Gastroesophageal sphincter (tissue), 3 donors: Measurements from ENCODE around the gene FOXO1.

Experiments used
- CTCF ChIP-seq, 4 experiments: fragments of 200-600 bp in 2 of 4; fragments of 450-650 bp in 2 of 4; sonication (generic) in 1 of 4; IDR thresholded peaks; one replicate each; pipeline ENCODE4 v1.5.1; 2017 to 2019; ENCODE audit warnings: antibody characterized with exemption in 4 of 4, mild to moderate bottlenecking in 2 of 4, moderate library complexity in 2 of 4
- EP300 ChIP-seq: sonication (generic); formaldehyde crosslinking; IDR thresholded peaks from one replicate; pipeline ENCODE4 v1.6.1; 2017; ENCODE audit warnings: antibody characterized with exemption, mild to moderate bottlenecking
- POLR2A ChIP-seq, 2 donors: fragments of 450-650 bp; IDR thresholded peaks; one replicate each; pipeline ENCODE4 v1.6.1; 2017; ENCODE audit warnings: antibody characterized with exemption in 2 of 2, mild to moderate bottlenecking in 2 of 2, moderate library complexity in 1 of 2
- POLR2AphosphoS5 ChIP-seq: sonication (generic); formaldehyde crosslinking; IDR thresholded peaks from one replicate; pipeline ENCODE4 v1.6.1; 2017; ENCODE audit warnings: antibody characterized with exemption

GRCh38 chr13:40631605-40632004 lies 34.8 kb downstream of the FOXO1 start:
- TF ChIP-seq CTCF (IDR thresholded peaks at IDR 0.05) (no peak), POLR2A (IDR thresholded peaks at IDR 0.05) (no peak), EP300 (no peak), POLR2AphosphoS5 (no peak)
